ENCODE measurements around the gene MR1.

MR1 gene

GRCh38 chr1:181088079-181089016 lies 54.6 kb downstream of the MR1 start, which contains the start of gene IER5:
IER5 (plus strand) TSS chr1:181088700; CDS start chr1:181088903, 203 bp downstream.
- in situ Hi-C loops (cut with MboI; ENCODE audit: low pct_unique_long_range_greater_than_20kb, low sequenced_read_pairs) = no loop called here
- DNase-seq = peak; percentile 98

- in situ Hi-C loops (cut with MboI; ENCODE audit: low pct_unique_long_range_greater_than_20kb, low sequenced_read_pairs) = no loop called here
- no peak for DNase-seq
Measured at GRCh38 chr1:181089017-181089675, 55.4 kb downstream of the MR1 start.

GRCh38 chr1:181089676-181090544 lies 56.1 kb downstream of the MR1 start:
- in situ Hi-C loops (cut with MboI; ENCODE audit: low pct_unique_long_range_greater_than_20kb, low sequenced_read_pairs) = loop anchor here (10.0 kb wide), 1 partner anchor 55 kb away; no protein-coding TSS in a partner anchor
- peak; percentile 83 for DNase-seq

GRCh38 chr1:181090641-181091126 lies 56.9 kb downstream of the MR1 start:
- in situ Hi-C loops (cut with MboI; ENCODE audit: low pct_unique_long_range_greater_than_20kb, low sequenced_read_pairs) = loop anchor here (10.0 kb wide), 1 partner anchor 54 kb away; no protein-coding TSS in a partner anchor
- DNase-seq = peak; percentile 40

GRCh38 chr1:181091309-181092040 lies 57.7 kb downstream of the MR1 start:
- no peak for DNase-seq
- in situ Hi-C loops (cut with MboI; ENCODE audit: low pct_unique_long_range_greater_than_20kb, low sequenced_read_pairs) = loop anchor here (10.0 kb wide), 1 partner anchor 53 kb away; no protein-coding TSS in a partner anchor

GRCh38 chr1:181092056-181092455 lies 58.3 kb downstream of the MR1 start:
- in situ Hi-C loops (cut with MboI; ENCODE audit: low pct_unique_long_range_greater_than_20kb, low sequenced_read_pairs) = loop anchor here (10.0 kb wide), 1 partner anchor 53 kb away; no protein-coding TSS in a partner anchor
- DNase-seq = no peak

- no peak for DNase-seq
- in situ Hi-C loops (cut with MboI; ENCODE audit: low pct_unique_long_range_greater_than_20kb, low sequenced_read_pairs) = loop anchor here (10.0 kb wide), 1 partner anchor 52 kb away; no protein-coding TSS in a partner anchor
Measured at GRCh38 chr1:181092883-181093458, 59.2 kb downstream of the MR1 start.

- in situ Hi-C loops (cut with MboI; ENCODE audit: low pct_unique_long_range_greater_than_20kb, low sequenced_read_pairs) = loop anchor here (10.0 kb wide), 1 partner anchor 50 kb away; no protein-coding TSS in a partner anchor
- DNase-seq = no peak
Measured at GRCh38 chr1:181094416-181095212, 60.8 kb downstream of the MR1 start.

- in situ Hi-C loops (cut with MboI; ENCODE audit: low pct_unique_long_range_greater_than_20kb, low sequenced_read_pairs) = loop anchor here (10.0 kb wide), 1 partner anchor 50 kb away; no protein-coding TSS in a partner anchor
- no peak for DNase-seq
Measured at GRCh38 chr1:181095260-181095659, 61.5 kb downstream of the MR1 start.

GRCh38 chr1:181095763-181096184 lies 62.0 kb downstream of the MR1 start:
- no peak for DNase-seq
- in situ Hi-C loops (cut with MboI; ENCODE audit: low pct_unique_long_range_greater_than_20kb, low sequenced_read_pairs) = loop anchor here (10.0 kb wide), 1 partner anchor 49 kb away; no protein-coding TSS in a partner anchor

- in situ Hi-C loops (cut with MboI; ENCODE audit: low pct_unique_long_range_greater_than_20kb, low sequenced_read_pairs) = loop anchor here (10.0 kb wide), 1 partner anchor 48 kb away; no protein-coding TSS in a partner anchor
- DNase-seq = no peak
Measured at GRCh38 chr1:181097242-181097641, 63.5 kb downstream of the MR1 start.

GRCh38 chr1:181099152-181100014 lies 65.6 kb downstream of the MR1 start:
- peak; percentile 95 for DNase-seq

GRCh38 chr1:181100015-181100905 lies 66.5 kb downstream of the MR1 start:
- peak; percentile 24 for DNase-seq
- in situ Hi-C loops (cut with MboI; ENCODE audit: low pct_unique_long_range_greater_than_20kb, low sequenced_read_pairs) = no loop called here

More at GRCh38 chr1:181099152-181100014, 65.6 kb downstream of the MR1 start:
- in situ Hi-C loops (cut with MboI; ENCODE audit: low pct_unique_long_range_greater_than_20kb, low sequenced_read_pairs) = loop anchor here (10.0 kb wide), 1 partner anchor 45 kb away; no protein-coding TSS in a partner anchor

- in situ Hi-C loops (cut with MboI; ENCODE audit: low pct_unique_long_range_greater_than_20kb, low sequenced_read_pairs) = no loop called here
Measured at GRCh38 chr1:181100934-181101333, 67.2 kb downstream of the MR1 start.

More at GRCh38 chr1:181100934-181101333, 67.2 kb downstream of the MR1 start:
- DNase-seq = no peak

Measured in KBM-7 (cell line).